Fibroblast of mammary gland (primary cell): ENCODE data around the gene ADAD2.

ENCODE experiments used
- DNase-seq: peaks from one replicate; pipeline ENCODE4 v3.0.0-alpha.2; 2010; ENCODE audit warnings: low read depth
- H3K4me3 ChIP-seq: 2 replicates; pipeline ENCODE4 v1.5.1; 2011; ENCODE audit warnings: low read depth, mild to moderate bottlenecking, low read length, moderate library complexity; ENCODE audit not compliant: control insufficient read depth
- TF ChIP-seq, protein P1 (sequence below): conservative IDR thresholded peaks from 2 replicates; pipeline ENCODE4 v1.5.1; 2011; ENCODE audit warnings: low read depth, low read length, inconsistent platforms; ENCODE audit not compliant: control insufficient read depth, insufficient read depth

Gene ADAD2

DNA sequence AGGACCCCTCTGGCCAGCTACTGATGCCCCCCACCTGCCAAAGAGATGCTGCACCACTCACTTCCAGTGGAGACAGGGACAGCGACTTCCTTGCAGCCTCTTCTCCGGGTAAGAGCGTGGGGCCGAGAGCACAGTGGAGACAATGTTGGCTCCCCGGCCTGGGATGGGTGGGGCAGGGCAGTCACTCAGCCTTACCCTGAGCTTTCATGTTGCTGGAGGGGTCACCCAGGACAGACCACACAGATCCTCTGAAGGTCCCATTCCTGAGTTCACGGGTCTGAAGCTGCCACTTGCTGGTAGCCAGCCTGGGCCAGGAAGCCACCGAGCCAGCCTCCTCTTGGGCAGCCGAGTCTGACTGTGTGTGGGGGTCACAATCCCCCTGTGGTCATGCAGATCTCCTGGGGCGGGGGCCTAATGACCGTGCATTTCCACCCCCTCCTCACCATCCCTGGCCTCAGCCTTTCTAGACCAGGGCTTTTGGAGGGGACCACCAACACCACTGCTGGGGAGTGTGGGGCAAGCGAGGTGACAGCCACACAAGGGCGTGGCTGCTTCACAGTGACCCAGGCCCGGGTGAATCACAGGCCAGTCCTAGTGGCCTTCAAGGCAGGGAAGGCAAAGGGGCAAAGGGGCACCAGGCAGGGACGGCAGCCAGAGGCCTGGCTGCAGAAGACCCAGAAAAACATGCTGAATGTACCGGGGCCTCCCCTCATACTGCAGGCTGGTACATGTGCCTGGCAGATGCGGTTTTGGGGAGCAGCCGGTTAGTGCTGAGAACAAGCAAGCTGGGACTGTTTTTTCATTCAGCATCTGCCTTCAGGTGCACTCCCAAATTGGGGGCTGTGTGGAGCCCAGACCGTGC, 14.5 kb upstream of the ADAD2 start:
- no peak for DNase-seq
- no peak overlapping the region for H3K4me3 ChIP-seq
- TF ChIP-seq, protein P1, sequence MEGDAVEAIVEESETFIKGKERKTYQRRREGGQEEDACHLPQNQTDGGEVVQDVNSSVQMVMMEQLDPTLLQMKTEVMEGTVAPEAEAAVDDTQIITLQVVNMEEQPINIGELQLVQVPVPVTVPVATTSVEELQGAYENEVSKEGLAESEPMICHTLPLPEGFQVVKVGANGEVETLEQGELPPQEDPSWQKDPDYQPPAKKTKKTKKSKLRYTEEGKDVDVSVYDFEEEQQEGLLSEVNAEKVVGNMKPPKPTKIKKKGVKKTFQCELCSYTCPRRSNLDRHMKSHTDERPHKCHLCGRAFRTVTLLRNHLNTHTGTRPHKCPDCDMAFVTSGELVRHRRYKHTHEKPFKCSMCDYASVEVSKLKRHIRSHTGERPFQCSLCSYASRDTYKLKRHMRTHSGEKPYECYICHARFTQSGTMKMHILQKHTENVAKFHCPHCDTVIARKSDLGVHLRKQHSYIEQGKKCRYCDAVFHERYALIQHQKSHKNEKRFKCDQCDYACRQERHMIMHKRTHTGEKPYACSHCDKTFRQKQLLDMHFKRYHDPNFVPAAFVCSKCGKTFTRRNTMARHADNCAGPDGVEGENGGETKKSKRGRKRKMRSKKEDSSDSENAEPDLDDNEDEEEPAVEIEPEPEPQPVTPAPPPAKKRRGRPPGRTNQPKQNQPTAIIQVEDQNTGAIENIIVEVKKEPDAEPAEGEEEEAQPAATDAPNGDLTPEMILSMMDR, result no peak

DNA sequence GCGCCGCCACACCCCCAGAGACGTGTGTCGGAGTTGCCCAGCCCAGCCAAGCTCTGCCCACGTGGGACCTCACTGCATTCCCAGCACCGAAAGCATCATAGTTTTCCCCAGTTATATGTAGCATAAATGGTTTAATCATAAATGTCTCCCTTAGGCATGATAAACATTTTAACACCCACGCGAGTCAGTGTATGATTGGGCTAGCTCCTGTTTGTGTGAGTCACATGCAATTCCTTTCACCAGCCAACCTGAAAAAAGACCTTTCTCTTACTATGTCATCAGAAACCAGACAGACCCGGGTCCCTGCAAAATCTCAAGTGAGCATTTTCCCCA, 13.2 kb upstream of the ADAD2 start:
- peak; percentile 61 for DNase-seq
- H3K4me3 ChIP-seq, result no peak overlapping the region
- TF ChIP-seq, protein P1, result no peak

DNA sequence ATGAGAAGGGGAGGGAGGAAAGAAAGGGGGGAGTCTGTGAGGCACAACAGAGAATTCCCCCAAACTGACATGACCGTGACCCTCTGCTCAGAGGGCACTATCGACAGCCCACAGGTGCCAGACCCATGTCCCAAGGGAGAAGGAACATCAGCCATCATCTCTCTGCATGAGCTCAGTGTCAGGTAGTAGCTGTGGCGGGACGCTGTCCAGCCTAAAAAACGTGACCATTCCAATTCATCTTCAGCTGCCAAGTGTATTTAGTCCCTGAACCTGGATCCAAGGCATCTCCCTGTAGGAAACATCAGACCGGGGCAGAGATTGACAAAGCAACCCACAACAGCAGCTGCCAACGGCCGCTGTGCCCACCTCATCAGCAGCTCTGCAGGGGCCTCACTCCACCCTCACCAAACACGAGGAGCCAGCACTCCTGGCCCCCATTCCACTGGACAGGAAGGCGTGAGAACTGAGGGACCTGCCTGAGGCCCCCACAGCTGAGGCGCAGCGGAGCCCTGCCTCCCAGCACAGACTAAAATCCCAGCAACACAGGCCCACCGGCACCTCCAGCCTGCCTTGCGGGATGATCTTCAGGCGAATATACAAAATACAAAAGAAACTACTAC, 12.7 kb upstream of the ADAD2 start:
- TF ChIP-seq, protein P1, result no peak
- H3K4me3 ChIP-seq, result no peak overlapping the region
- no peak for DNase-seq

DNA sequence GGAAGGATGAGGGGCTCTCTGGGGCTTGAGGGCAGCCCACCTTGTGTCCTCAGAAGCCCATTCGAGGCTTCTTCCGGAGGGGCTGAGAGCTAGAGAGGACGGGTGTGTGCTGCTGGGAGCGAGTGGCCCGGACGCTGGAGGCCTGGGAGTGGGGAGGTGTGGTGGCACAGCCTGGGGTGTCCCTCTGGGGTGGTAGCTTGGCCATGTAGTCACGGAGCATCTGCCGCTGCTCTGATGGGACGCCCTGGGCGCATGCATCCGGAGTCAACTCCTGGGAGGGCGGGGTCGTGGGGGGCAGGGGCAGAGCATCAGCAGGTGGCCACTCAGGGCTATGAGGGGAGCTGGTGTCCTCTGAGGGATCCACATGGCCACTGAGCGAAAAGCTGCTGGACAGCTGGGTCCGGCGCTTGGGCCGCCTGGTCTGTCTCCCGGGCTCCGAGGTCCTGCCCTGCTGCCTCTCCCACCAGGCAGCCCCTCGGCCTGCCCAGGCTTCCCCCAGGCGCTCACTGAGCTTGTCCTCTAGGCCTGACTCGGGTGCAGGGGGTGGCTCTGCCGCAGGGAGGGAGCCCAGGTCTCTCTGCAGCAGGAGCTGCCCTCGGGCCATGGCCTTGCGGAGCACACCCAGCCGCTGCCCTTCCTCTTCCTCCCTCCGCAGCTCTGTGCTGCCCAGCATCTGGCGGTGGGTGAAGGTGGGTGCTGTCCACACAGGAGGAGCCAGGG, 11.9 kb upstream of the ADAD2 start:
- no peak overlapping the region for H3K4me3 ChIP-seq
- TF ChIP-seq, protein P1, result no peak
- no peak for DNase-seq

DNA sequence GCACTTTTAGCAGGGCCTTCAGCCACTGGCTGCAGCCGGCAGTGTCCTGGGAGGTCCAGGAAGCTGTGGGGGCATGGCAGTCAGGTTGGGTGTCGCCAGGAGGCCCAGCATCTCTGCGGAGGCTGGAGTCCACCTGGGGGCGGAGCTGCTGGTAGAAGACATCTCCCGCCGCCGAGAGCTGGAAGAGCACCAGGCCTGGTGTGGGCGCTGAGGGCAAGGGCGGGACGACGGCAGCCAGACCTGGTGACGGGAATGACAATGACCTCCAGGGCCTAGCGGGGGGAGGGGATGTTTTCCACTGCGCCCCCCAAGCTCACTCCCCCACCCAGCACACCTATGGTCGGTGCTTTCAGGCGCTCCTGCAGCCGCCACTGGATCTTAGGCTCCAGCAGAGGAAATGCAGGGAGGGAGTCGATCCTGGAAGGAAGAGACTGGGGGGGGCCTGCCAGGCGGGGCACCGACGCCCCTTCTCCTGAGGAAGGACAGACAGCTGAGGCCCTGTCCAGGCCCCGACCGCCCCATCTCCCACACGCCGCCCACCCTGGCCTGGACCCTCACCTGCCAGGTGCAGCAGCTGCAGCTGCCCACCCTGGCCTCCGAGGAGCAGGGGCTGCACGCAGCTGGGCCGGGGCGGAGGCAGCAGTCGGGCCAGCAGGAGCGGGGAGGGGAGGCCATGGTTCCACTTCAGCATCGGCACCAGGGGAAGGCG, 11.2 kb upstream of the ADAD2 start:
- DNase-seq, result no peak
- TF ChIP-seq, protein P1, result no peak
- H3K4me3 ChIP-seq, result no peak overlapping the region

DNA sequence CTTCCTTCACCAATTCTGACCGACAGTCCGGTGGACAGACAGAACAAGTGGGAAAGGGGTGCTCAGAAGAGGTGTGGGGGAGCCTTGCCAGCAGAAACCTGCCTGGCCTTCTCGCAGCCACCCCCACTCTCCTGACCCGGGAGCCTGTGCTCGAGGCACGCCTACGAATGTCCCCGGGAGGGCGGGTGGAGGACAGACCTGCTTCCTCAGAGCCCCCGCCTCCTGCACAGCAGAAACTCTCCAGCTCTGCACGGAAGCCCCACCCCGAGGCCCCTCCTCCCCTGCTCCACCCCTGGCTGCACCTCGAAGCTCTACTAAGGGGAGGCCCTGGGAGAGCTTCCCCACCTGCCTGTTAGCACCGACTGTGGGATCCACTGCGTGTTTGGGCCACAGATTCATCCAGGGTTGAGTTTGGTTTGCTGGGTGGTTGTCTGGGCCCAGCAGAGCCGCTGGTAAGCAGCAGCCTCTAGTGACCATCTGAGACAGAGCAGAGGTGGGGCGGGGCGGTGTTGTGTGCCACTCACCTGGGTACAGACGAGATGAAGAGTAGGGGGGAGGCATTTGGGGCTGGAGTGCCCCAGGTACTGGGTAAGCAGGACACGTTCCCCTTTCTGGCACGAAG, 10.3 kb upstream of the ADAD2 start:
- TF ChIP-seq, protein P1, result no peak
- H3K4me3 ChIP-seq, result no peak overlapping the region

More for the DNA sequence above, 10.3 kb upstream of the ADAD2 start:
- DNase-seq, result no peak
